Upper lobe of right lung (tissue), 1 donor: Measurements from ENCODE around the gene IL17D. TPM values are rescaled to one million over a fixed set of nuclear protein-coding genes. Genes with fewer than 3 reads are reported as not detected.

ENCODE experiments used
- ATAC-seq: fragments of 200-7000 bp; cut with Tn5 transposase; one replicate; pipeline ENCODE4 v1.9.1; 2020; ENCODE audit warnings: mild to moderate bottlenecking, moderate library complexity
- DNase-seq: peaks from one replicate; pipeline ENCODE4 v3.0.0-alpha.2; 2020
- H3K27ac ChIP-seq: fragments of 200-600 bp; one replicate; pipeline ENCODE4 v1.8.0; 2022
- H3K27me3 ChIP-seq: fragments of 200-600 bp; one replicate; pipeline ENCODE4 v1.8.0; 2022; ENCODE audit warnings: mild to moderate bottlenecking
- H3K36me3 ChIP-seq: fragments of 200-600 bp; one replicate; pipeline ENCODE4 v1.8.0; 2022
- H3K4me1 ChIP-seq: fragments of 200-600 bp; one replicate; pipeline ENCODE4 v1.8.0; 2022
- H3K4me3 ChIP-seq: fragments of 200-600 bp; one replicate; pipeline ENCODE4 v1.8.0; 2022; ENCODE audit warnings: mild to moderate bottlenecking
- H3K9me3 ChIP-seq: fragments of 200-600 bp; one replicate; pipeline ENCODE4 v1.8.0; 2022
- intact Hi-C: fragments of 100-400 bp; cut with DNase I; formaldehyde crosslinking; loops from one replicate; pipeline ENCODE4 v1.11.0; 2022
- total RNA-seq: library from RNA; stranded (reverse); fragmentation: NEBNext Ultra II Directional; extraction: Animal tissue kit (Norgen Biotek cat#: 25700); gene quantifications from one replicate; pipeline ENCODE4 v1.2.1, GENCODE V29; 2021
- TF ChIP-seq, protein P1 (sequence below): fragments of 200-600 bp; IDR thresholded peaks from one replicate; pipeline ENCODE4 v1.8.0; 2022; ENCODE audit warnings: antibody characterized with exemption
- donor health status: DM: no; HTN: yes; CAD: no; lungs with severe emphysema.

The IL17D gene
- total RNA-seq, 1 donor from 2014 or later = 3.8 TPM

DNA sequence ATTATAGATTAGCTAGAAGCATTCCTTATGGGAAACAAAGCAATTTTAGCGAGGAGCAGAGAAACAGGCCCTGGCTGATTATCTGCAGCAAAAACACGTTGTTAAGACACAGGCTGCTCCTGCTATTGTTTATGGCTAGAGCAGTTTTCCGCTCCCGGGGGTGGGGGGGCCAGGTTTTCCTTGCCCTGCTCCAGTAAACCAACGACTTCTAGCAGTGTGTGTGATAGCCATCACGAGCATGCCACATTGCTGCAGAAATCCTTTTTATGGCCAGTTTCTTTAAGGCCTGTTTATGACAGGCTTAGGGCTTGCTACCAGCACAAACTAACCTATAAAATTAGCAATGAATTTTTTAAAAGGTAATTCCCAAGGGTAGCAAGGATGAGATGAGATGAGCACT, 18.4 kb upstream of the IL17D start:
- no peaks in the 10 kb centered on the region for H3K4me1 ChIP-seq
- intact Hi-C loops = no loop called here
- no peaks in the 10 kb centered on the region for H3K27me3 ChIP-seq
- no peaks in the 10 kb centered on the region for H3K9me3 ChIP-seq
- H3K36me3 ChIP-seq = no peaks in the 10 kb centered on the region
- no peak overlapping the region for H3K4me3 ChIP-seq
- ATAC-seq (no peak), DNase-seq (no peak)
- H3K27ac ChIP-seq = no peak overlapping the region
- TF ChIP-seq, protein P1, sequence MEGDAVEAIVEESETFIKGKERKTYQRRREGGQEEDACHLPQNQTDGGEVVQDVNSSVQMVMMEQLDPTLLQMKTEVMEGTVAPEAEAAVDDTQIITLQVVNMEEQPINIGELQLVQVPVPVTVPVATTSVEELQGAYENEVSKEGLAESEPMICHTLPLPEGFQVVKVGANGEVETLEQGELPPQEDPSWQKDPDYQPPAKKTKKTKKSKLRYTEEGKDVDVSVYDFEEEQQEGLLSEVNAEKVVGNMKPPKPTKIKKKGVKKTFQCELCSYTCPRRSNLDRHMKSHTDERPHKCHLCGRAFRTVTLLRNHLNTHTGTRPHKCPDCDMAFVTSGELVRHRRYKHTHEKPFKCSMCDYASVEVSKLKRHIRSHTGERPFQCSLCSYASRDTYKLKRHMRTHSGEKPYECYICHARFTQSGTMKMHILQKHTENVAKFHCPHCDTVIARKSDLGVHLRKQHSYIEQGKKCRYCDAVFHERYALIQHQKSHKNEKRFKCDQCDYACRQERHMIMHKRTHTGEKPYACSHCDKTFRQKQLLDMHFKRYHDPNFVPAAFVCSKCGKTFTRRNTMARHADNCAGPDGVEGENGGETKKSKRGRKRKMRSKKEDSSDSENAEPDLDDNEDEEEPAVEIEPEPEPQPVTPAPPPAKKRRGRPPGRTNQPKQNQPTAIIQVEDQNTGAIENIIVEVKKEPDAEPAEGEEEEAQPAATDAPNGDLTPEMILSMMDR = no peak

DNA sequence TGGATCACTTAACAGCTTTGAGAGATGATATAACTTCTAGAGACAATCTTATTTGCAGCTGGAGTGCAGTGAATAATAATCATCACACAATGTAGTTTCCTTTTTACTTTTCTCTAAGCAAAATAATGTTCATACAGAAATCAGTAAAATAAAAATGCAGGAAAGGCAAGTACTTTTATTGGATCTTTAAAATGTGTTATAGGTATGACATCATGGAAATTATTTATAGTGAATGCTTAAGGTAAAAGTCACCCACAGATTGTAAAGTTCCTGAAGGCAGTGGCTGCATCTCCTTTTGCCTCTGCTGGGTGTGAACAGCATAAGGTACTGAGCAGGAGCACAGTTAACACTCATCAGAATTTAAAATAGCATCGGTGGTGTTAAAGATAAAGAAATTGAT, 17.3 kb upstream of the IL17D start:
- H3K27me3 ChIP-seq = no peaks in the 10 kb centered on the region
- DNase-seq (no peak), ATAC-seq (no peak)
- intact Hi-C loops = no loop called here
- H3K9me3 ChIP-seq = no peaks in the 10 kb centered on the region
- TF ChIP-seq, protein P1 = no peak
- H3K4me1 ChIP-seq = no peaks in the 10 kb centered on the region
- H3K36me3 ChIP-seq = peaks cover 9% of the 10 kb centered on the region
- H3K4me3 ChIP-seq = no peak overlapping the region
- H3K27ac ChIP-seq = no peak overlapping the region

DNA sequence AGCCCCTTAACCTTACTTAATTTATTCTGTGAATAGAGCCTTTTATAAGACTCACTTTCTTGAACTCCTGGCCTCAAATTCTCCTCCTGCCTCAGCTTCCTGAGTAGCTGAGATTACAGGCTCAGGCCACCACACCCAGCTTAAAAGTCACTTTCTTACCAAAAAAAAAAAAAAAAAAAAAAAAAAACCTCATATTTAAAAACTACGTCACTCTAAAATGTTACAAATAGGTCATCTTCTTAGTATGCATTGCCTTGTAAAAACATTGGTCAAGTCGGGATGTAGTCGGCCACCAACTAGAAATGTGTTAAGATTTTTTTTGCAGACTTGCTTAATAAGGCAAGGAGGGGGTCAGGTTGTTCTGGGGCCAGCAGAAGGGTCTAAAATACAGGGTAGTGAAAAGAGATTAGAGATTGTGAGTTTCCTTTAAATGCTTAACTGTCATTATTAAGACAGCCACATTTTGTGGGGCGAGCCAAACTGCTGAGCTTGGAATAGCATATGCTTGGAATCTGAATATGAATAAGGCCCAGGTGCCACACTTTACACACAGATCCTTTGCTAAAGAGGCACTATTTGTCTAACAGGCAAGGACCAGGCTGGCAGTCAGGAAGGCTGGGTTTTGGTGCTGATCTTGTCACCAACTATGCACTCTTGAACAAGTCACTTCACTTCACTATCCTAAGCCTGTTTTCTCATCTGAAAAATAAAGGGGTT, 16.5 kb upstream of the IL17D start:
- intact Hi-C loops = no loop called here
- no peaks in the 10 kb centered on the region for H3K9me3 ChIP-seq
- peaks cover 10% of the 10 kb centered on the region for H3K36me3 ChIP-seq
- TF ChIP-seq, protein P1 = no peak
- no peaks in the 10 kb centered on the region for H3K27me3 ChIP-seq
- no peak overlapping the region for H3K4me3 ChIP-seq
- no peak for ATAC-seq
- no peaks in the 10 kb centered on the region for H3K4me1 ChIP-seq
- no peak for DNase-seq
- no peak overlapping the region for H3K27ac ChIP-seq

DNA sequence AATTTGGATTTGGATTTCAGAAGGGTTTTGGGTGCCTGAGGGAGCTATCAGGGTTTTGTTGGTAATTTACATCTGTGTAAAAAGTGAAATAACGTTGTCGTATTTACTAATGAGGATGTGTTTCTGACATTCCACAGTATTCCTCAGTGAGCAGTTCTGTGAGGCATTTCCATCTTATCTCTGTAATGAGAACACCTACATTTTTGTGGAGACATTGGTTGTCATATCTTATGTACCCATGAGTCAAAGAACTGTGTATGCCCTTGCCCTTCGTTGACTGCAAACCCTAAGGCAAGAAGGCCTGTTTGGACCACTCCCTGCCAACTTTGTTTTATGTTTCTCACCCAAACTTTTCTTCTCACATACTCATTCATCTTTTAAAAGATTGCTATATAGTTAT, 14.2 kb upstream of the IL17D start:
- ATAC-seq = no peak
- Histone ChIP-seq H3K4me3 (no peak overlapping the region), H3K4me1 (no peaks in the 10 kb centered on the region), H3K27ac (no peak overlapping the region), H3K27me3 (no peaks in the 10 kb centered on the region), H3K9me3 (no peaks in the 10 kb centered on the region), H3K36me3 (peaks cover 10% of the 10 kb centered on the region)
- TF ChIP-seq, protein P1 = no peak
- intact Hi-C loops = no loop called here
- no peak for DNase-seq

DNA sequence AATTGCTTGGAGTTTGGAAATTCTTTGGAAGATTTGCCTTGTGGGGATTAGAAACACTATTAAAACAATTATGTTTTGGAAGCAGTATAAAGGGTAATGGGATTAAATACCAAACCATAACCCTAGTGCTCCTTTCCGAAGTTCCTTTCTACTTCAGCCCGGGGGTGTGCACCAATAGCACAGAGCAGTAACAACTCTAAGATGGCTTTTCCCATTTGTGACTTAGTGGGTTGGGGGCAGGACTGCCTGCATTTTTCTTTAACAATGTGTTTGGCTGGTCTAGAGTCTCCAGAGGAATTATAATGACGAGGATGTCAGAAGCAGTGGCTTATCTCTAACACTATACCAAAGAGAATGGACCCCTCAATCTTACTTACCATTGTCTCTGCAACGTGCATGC, 11.9 kb upstream of the IL17D start:
- Histone ChIP-seq H3K36me3 (peaks cover 10% of the 10 kb centered on the region), H3K9me3 (no peaks in the 10 kb centered on the region), H3K27ac (no peak overlapping the region), H3K27me3 (no peaks in the 10 kb centered on the region), H3K4me1 (no peaks in the 10 kb centered on the region), H3K4me3 (no peak overlapping the region)
- ATAC-seq (no peak), DNase-seq (no peak)
- intact Hi-C loops = no loop called here
- TF ChIP-seq, protein P1 = no peak

DNA sequence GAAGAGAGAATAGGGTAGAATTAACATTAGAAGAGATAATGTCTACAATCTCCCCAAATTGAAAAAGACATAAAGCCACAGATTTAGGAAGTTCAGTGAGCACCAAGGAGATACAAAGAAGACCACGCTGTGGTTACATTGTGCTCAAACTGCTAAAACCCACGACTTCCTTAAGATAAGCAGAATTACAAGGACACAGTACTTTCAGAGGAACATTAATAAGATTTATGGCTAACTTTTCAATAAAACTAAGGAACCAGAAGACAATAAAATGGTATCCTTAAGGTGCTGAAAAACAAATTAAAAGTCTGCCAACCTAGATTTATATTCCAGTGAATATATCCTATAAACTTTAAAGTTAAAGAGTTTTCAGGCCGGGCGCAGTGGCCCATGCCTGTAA, 7.4 kb upstream of the IL17D start:
- Histone ChIP-seq H3K4me1 (no peaks in the 10 kb centered on the region), H3K27me3 (no peaks in the 10 kb centered on the region), H3K27ac (no peak overlapping the region), H3K9me3 (no peaks in the 10 kb centered on the region), H3K36me3 (peaks cover 2% of the 10 kb centered on the region), H3K4me3 (no peak overlapping the region)
- no peak for DNase-seq
- ATAC-seq = no peak
- intact Hi-C loops = no loop called here
- TF ChIP-seq, protein P1 = no peak
